HG02981 (cell line): Measurements from ENCODE around the gene CREB5.

Experiments
- ATAC-seq: cut with Tn5 transposase; IDR thresholded peaks from one replicate; pipeline ENCODE4 v1.9.1; 2021; ENCODE audit warnings: mild to moderate bottlenecking, moderate library complexity; ENCODE audit not compliant: unreplicated experiment

CREB5 gene

DNA sequence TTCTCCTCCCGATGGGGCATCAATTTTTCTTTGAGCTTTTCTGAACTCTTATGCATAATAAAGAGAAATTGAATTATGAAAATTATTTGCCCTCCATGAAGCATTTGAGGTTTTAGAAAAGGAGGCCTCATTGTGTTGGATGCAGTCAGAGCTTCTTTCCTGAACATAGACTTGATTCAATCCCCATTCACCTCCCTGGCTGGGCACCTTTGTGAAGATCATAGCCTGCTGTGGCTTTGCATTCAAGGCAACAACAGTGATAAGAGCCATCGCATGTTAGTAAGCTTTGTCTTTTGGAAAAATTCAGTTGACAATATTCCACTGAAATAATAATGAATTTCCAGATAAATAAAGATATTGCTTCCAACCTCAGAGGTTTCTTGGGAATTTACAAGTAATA is 458.8 kb downstream of the CREB5 start:
- ATAC-seq = no peak

- no peak for ATAC-seq
Observed at GRCh38 chr7:28871631-28872030, 459.3 kb downstream of the CREB5 start.

GRCh38 chr7:28872226-28872625 is 459.9 kb downstream of the CREB5 start:
- no peak for ATAC-seq

DNA sequence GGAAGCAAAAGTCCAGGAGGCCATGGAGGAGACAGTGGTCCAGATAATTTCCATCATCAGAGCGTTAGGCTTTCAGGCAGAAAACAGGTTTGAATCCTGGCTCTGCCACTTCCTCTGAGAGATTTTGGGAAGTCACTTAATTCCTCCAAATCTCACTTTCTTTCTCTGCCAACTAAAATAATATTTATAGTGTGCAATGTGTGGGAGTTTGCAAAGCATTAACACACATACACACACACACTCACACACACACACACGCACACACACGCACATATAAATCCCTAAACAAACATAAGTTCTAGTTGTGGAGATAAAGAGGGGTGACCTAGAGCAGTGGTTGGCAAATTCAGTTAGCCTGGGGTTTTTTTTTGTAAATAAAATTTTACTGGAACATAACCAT is 461.0 kb downstream of the CREB5 start:
- ATAC-seq = no peak

DNA sequence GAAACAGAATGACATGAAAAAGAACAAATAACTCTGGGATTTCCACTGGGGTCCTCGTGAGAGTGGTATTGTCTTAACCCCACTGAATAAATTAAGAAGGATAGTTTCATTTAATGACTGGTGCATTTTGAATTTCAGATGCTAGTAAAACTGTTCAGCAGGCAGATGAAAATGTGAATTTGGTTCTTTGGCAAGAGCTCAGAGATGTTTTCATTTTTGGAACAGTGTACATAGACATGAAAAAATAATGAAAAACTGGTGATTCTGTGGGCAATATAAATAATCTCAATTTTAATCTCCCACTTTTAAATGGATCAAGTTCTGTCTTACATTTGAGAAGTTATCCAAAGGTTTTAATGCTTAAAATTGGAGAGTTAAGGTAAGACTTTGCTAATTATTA is 461.7 kb downstream of the CREB5 start:
- no peak for ATAC-seq
